Superior temporal gyrus (tissue), 1 donor: ENCODE data around the gene MKI67.
"Not testable (repeated sequence)": the region's sequence is repeated elsewhere in the genome, so short reads cannot be mapped to it uniquely, and the experiment has no call there.

Experiments used
- DNase-seq: peaks from one replicate; pipeline ENCODE4 v3.0.0-alpha.2; 2016; ENCODE audit errors: extremely low spot score

Gene MKI67

GRCh38 chr10:128110339-128110738 is 15.9 kb downstream of the MKI67 start:
- no peak for DNase-seq

GRCh38 chr10:128109707-128110106 is 16.5 kb downstream of the MKI67 start:
- no peak for DNase-seq

- DNase-seq: no peak
These were observed 20.8 kb downstream of the MKI67 start for GRCh38 chr10:128105383-128105782.

GRCh38 chr10:128103229-128103714 is 23.0 kb downstream of the MKI67 start:
- DNase-seq: no peak

GRCh38 chr10:128102480-128103228 is 23.6 kb downstream of the MKI67 start:
- no peak for DNase-seq

GRCh38 chr10:128101901-128102300 is 24.3 kb downstream of the MKI67 start:
- DNase-seq: no peak

- DNase-seq: no peak
These were observed 26.3 kb downstream of the MKI67 start for GRCh38 chr10:128099901-128100300.

GRCh38 chr10:128098631-128099030 is 27.6 kb downstream of the MKI67 start:
- no peak for DNase-seq

GRCh38 chr10:128097783-128098182 is 28.4 kb downstream of the MKI67 start:
- no peak for DNase-seq

- no peak for DNase-seq
These were observed 29.6 kb downstream of the MKI67 start for GRCh38 chr10:128096486-128097199.

GRCh38 chr10:128095753-128096469 is 30.3 kb downstream of the MKI67 start:
- DNase-seq: no peak

GRCh38 chr10:128095027-128095752 is 31.0 kb downstream of the MKI67 start:
- no peak for DNase-seq

GRCh38 chr10:128094596-128094995 is 31.6 kb downstream of the MKI67 start:
- not testable (repeated sequence) for DNase-seq

GRCh38 chr10:128092454-128092853 is 33.8 kb downstream of the MKI67 start:
- DNase-seq: no peak

GRCh38 chr10:128091636-128092210 is 34.5 kb downstream of the MKI67 start:
- DNase-seq: no peak

- DNase-seq: no peak
These were observed 38.1 kb downstream of the MKI67 start for GRCh38 chr10:128087884-128088709.

- no peak for DNase-seq
These were observed 38.9 kb downstream of the MKI67 start for GRCh38 chr10:128087146-128087883.

GRCh38 chr10:128086003-128086863 is 40.0 kb downstream of the MKI67 start:
- DNase-seq: no peak

GRCh38 chr10:128084991-128085390 is 41.2 kb downstream of the MKI67 start:
- no peak for DNase-seq
